22Rv1 (cell line): ENCODE results near the gene ILK.

Experiments
- ZFX ChIP-seq: fragments of 450-650 bp; IDR thresholded peaks from 2 replicates; pipeline ENCODE4 v1.6.1; 2017; ENCODE audit warnings: antibody characterized with exemption, borderline replicate concordance
- TF ChIP-seq, protein P1 (sequence below): fragments of 450-650 bp; IDR thresholded peaks from 2 replicates; pipeline ENCODE4 v1.5.1; 2017; ENCODE audit warnings: mild to moderate bottlenecking

DNA sequence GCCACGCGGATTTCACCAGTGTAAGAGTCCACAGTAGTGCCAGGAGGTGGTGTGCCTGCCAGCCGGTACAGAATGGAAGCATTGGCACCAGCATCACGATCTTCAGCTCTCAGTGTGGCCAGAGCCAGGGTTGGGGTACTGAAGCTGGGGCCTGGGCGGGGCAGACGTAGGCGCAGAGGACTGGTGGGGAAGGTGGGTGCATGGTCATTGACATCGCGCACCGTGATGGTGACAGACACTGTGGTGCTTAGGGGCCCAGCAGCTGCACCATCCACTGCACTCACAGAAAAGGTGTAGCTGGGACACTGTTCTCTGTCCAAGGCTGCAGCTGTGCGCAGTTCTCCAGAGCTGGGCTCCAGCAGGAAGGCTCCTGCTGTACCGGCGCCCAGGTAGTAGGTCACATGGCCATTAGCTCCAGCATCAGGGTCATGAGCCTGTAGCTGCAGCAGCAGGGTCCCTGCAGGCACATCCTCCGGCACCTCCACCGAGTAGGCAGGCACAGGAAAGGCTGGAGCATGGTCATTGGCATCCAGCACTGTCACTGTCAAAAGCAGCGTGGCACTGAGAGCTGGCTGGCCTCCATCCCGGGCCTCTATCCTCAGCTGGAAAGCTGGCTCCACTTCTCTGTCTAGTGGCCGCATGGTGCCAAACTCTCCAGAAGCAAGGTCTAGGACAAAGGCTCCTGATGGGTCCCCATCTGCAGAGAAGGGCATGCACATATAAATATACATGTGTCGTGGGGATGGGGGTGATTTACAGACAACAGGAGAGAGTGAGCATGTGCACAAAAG lies 23.6 kb downstream of the ILK start:
- TF ChIP-seq, protein P1, sequence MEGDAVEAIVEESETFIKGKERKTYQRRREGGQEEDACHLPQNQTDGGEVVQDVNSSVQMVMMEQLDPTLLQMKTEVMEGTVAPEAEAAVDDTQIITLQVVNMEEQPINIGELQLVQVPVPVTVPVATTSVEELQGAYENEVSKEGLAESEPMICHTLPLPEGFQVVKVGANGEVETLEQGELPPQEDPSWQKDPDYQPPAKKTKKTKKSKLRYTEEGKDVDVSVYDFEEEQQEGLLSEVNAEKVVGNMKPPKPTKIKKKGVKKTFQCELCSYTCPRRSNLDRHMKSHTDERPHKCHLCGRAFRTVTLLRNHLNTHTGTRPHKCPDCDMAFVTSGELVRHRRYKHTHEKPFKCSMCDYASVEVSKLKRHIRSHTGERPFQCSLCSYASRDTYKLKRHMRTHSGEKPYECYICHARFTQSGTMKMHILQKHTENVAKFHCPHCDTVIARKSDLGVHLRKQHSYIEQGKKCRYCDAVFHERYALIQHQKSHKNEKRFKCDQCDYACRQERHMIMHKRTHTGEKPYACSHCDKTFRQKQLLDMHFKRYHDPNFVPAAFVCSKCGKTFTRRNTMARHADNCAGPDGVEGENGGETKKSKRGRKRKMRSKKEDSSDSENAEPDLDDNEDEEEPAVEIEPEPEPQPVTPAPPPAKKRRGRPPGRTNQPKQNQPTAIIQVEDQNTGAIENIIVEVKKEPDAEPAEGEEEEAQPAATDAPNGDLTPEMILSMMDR: no peak
- no peak for TF ChIP-seq ZFX
